NCI-H1417 treated with DMSO at 0.1 percent for 48 hours (cell line): Measurements from ENCODE around the gene MROH2B.

ENCODE experiments used
- DNase-seq: peaks from one replicate; lab custom pipeline; 2025; lab: John Stamatoyannopoulos, UW

The MROH2B gene

DNA sequence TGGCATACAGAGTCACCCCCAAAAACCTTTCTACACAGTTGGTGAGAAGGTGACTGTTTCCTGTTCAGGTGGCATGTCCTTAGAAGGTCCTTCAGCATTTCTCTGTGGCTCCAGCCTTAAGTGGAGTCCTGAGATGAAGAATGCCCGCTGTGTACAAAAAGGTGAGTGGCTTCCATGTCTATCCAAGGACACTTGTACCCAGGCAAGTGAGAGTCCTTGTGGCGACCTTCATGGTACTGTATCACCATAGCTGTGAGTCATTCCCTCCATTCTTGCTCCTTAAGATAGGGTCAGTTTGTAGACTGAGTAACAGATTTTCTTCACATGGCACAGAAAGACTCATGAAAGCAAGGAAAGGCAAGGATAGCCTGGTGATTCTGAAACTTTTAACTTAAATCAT lies 98.7 kb downstream of the MROH2B start:
- no peak for DNase-seq

DNA sequence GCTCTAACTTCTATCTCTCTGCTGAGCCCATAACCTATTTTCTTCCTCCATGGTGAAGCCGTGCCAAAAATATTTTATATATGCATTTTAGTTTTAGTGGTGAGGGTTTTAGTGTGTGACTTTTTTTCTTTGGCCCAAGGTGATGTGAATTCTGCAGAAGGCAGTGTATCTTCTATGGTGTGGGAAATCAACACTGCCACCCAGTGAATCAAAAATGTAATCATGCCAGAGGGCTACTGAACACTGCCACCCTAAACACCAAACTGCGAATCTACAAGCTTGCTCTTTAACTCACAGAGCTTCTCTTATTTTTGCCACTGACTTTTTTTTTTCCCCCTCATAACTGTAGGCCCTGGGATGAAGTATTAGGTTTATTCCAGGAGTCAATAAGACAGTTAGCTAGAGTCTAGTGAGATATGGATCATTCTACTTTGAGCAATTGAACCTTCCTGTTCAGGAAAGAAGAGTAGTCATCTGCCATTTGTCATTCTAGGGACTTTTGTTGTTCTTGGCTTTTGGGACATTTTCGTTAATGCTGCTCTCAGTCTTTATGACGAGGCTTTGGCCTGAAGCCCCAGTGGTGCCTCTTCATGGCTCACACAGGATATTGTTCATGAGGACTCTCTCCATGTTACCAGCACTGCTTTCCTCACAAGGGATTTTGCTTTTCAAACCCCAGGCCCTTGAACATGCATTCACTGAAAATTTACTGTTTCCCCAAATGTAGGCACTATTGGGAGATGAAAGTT lies 108.8 kb downstream of the MROH2B start:
- no peak for DNase-seq

DNA sequence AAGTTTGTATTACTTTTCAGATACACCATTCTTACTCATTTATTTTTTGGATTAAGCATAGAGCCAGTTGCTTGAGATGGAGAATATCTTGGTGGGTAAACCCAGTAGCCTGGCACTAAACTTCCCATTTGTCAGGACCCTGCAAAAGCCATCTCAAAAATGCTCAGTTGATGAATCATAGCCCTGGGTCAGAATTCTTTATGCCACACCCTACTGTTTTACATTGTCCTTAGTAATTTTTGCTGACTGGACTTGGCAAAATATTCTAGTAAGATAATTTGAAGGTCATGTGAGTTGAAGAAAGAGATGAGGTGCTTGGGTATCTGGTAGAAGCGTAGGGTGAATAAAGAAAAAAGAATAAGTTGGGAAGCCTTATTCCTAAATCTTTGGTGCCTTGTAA lies 111.1 kb downstream of the MROH2B start:
- no peak for DNase-seq

DNA sequence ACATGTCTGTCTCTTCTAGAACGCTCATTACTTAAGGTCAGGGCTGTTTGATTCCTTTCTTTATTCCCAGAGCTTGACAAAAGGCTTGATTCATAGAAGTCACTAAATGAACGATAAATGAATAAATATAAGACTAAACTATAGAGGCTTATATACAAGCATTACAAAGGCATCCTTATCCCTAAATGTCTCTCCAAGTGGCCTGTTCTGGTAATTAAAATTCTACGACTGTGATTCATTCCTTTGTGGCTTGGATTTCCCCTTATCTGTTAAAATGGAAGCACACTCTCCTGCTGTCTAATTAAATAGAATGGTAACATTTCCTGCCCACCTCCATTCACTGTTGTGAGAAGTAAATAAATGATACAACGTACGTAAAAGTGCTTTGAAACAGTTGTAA lies 112.3 kb downstream of the MROH2B start:
- no peak for DNase-seq

DNA sequence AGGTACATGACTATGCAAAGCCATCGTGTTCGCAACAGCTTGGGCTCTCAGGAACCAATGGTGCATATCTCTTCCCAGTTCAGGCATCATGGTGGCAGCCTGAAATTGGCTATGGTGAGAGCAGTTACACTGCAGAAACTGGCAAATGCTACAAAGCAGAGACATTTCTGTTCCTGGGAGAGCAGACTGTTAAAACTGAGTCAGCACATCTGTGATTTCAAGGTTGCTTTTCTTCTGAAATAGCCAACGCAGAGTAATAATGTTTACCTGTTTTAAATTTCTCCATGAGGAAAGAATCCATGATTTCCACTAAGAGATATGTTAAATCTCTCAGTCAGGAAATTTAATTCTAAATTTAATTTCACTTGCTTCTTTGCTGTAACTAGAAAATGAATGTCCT lies 114.1 kb downstream of the MROH2B start:
- DNase-seq = no peak

DNA sequence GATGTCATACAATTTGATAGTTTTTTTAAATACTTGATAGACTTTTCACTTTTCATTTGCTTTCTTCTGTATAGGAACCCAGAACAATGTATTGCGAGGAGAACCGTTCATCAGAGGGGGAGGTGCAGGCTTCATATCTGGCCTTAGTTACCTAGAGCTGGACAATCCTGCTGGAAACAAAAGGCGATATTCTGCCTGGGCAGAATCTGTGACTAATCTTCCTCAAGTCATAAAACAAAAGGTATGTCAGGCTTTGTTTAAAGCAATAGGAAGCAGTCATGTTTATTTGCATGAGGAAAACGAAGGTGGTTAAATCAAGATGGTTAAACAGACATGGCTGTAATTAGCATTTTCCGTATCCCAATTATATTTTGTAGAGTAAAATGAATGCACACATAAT lies 115.8 kb downstream of the MROH2B start:
- DNase-seq = no peak
